ENCODE data around the gene ADGRG3. TPM values are rescaled to one million over a fixed set of nuclear protein-coding genes. Genes with fewer than 3 reads are reported as not detected.

ADGRG3 gene
- total and polyA plus RNA-seq, 2 of the 8 experiments (the other 6 are each of a cell fraction or from before 2014, with no cell fraction given) = 0.28 to 0.98 TPM

- TF ChIP-seq, protein P1, sequence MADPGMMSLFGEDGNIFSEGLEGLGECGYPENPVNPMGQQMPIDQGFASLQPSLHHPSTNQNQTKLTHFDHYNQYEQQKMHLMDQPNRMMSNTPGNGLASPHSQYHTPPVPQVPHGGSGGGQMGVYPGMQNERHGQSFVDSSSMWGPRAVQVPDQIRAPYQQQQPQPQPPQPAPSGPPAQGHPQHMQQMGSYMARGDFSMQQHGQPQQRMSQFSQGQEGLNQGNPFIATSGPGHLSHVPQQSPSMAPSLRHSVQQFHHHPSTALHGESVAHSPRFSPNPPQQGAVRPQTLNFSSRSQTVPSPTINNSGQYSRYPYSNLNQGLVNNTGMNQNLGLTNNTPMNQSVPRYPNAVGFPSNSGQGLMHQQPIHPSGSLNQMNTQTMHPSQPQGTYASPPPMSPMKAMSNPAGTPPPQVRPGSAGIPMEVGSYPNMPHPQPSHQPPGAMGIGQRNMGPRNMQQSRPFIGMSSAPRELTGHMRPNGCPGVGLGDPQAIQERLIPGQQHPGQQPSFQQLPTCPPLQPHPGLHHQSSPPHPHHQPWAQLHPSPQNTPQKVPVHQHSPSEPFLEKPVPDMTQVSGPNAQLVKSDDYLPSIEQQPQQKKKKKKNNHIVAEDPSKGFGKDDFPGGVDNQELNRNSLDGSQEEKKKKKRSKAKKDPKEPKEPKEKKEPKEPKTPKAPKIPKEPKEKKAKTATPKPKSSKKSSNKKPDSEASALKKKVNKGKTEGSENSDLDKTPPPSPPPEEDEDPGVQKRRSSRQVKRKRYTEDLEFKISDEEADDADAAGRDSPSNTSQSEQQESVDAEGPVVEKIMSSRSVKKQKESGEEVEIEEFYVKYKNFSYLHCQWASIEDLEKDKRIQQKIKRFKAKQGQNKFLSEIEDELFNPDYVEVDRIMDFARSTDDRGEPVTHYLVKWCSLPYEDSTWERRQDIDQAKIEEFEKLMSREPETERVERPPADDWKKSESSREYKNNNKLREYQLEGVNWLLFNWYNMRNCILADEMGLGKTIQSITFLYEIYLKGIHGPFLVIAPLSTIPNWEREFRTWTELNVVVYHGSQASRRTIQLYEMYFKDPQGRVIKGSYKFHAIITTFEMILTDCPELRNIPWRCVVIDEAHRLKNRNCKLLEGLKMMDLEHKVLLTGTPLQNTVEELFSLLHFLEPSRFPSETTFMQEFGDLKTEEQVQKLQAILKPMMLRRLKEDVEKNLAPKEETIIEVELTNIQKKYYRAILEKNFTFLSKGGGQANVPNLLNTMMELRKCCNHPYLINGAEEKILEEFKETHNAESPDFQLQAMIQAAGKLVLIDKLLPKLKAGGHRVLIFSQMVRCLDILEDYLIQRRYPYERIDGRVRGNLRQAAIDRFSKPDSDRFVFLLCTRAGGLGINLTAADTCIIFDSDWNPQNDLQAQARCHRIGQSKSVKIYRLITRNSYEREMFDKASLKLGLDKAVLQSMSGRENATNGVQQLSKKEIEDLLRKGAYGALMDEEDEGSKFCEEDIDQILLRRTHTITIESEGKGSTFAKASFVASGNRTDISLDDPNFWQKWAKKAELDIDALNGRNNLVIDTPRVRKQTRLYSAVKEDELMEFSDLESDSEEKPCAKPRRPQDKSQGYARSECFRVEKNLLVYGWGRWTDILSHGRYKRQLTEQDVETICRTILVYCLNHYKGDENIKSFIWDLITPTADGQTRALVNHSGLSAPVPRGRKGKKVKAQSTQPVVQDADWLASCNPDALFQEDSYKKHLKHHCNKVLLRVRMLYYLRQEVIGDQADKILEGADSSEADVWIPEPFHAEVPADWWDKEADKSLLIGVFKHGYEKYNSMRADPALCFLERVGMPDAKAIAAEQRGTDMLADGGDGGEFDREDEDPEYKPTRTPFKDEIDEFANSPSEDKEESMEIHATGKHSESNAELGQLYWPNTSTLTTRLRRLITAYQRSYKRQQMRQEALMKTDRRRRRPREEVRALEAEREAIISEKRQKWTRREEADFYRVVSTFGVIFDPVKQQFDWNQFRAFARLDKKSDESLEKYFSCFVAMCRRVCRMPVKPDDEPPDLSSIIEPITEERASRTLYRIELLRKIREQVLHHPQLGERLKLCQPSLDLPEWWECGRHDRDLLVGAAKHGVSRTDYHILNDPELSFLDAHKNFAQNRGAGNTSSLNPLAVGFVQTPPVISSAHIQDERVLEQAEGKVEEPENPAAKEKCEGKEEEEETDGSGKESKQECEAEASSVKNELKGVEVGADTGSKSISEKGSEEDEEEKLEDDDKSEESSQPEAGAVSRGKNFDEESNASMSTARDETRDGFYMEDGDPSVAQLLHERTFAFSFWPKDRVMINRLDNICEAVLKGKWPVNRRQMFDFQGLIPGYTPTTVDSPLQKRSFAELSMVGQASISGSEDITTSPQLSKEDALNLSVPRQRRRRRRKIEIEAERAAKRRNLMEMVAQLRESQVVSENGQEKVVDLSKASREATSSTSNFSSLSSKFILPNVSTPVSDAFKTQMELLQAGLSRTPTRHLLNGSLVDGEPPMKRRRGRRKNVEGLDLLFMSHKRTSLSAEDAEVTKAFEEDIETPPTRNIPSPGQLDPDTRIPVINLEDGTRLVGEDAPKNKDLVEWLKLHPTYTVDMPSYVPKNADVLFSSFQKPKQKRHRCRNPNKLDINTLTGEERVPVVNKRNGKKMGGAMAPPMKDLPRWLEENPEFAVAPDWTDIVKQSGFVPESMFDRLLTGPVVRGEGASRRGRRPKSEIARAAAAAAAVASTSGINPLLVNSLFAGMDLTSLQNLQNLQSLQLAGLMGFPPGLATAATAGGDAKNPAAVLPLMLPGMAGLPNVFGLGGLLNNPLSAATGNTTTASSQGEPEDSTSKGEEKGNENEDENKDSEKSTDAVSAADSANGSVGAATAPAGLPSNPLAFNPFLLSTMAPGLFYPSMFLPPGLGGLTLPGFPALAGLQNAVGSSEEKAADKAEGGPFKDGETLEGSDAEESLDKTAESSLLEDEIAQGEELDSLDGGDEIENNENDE (IDR thresholded peaks at IDR 0.05; ENCODE audit: insufficient replicate concordance, low read length) = no peak
- TF ChIP-seq POLR2A (IDR thresholded peaks at IDR 0.05; ENCODE audit: control extremely low read depth in 1 of 2, low read depth in 2 of 2, low read length in 2 of 2) = no peak
- TF ChIP-seq BCL11A (IDR thresholded peaks at IDR 0.05; ENCODE audit: low read depth in 2 of 2, low read length in 2 of 2) = no peak
- no peak for TF ChIP-seq CTBP2 (IDR thresholded peaks at IDR 0.05; ENCODE audit: borderline replicate concordance, insufficient read depth, insufficient read length, low read length)
- TF ChIP-seq ASH2L (IDR thresholded peaks at IDR 0.05; ENCODE audit: low read length) = no peak
- TF ChIP-seq, protein P2, sequence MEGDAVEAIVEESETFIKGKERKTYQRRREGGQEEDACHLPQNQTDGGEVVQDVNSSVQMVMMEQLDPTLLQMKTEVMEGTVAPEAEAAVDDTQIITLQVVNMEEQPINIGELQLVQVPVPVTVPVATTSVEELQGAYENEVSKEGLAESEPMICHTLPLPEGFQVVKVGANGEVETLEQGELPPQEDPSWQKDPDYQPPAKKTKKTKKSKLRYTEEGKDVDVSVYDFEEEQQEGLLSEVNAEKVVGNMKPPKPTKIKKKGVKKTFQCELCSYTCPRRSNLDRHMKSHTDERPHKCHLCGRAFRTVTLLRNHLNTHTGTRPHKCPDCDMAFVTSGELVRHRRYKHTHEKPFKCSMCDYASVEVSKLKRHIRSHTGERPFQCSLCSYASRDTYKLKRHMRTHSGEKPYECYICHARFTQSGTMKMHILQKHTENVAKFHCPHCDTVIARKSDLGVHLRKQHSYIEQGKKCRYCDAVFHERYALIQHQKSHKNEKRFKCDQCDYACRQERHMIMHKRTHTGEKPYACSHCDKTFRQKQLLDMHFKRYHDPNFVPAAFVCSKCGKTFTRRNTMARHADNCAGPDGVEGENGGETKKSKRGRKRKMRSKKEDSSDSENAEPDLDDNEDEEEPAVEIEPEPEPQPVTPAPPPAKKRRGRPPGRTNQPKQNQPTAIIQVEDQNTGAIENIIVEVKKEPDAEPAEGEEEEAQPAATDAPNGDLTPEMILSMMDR (IDR thresholded peaks at IDR 0.05; ENCODE audit: control extremely low read depth in 1 of 3, insufficient read depth in 1 of 3, low read depth in 1 of 3, low read length in 3 of 3) = no peak
- TF ChIP-seq KDM1A (IDR thresholded peaks at IDR 0.05; ENCODE audit: borderline replicate concordance, low read length) = no peak
- TF ChIP-seq SUZ12 (IDR thresholded peaks at IDR 0.05; ENCODE audit: low read length) = no peak
These were observed 57.9 kb downstream of the ADGRG3 start (continued) for GRCh38 chr16:57725976-57726375.
